ENCODE results near the gene RO60.

DNA sequence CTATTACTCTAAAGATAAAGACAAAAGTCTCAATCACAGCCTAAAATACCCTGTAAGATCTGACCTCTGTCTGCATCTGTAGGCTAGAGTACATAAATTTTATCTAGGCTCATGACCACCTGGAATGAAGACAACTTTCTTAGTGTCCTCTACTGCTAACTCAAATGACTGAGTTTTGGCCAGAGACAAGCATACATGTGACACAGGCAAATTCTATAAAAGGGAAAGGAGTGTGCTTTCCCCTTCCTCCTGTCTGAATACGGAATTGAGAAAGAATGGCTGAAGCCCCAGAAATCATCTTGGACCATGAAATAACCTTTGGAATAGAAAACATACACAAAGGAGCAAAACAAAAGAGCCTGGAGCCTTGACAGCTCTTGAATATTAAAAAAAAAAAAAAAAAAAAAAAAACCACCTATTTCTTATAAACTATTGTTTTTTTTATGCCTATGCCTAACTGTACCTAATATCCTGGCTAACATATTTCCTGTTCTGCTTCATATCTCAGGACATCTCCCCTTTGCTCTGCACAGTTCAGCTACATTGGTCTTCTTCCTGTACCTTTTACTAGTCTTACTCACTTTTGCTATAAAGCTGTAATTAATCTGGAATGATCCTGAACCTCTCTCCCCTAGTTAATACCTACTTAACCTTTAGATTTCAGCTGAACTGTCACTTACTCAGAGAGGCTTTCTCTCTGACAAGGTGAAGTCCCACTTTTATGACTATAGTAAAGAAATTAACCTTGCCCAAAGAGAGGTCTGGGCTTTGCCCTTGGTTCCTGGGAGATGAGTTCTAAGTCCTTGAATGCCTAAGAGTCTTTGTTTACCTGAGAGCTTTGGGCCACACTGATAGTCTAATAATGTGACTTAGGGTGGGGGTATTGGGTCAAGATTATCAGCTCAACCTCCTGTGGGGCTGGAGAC is 16.4 kb upstream of the RO60 start:
- TF ChIP-seq CTCF (IDR thresholded peaks at IDR 0.05) (no peak), EP300 (IDR thresholded peaks at IDR 0.05) (no peak)
